Loucy (cell line): Measurements from ENCODE around the gene NEUROD2.

ENCODE experiments used
- CTCF ChIP-seq: fragments of 200-600 bp; sonication (generic); conservative IDR thresholded peaks from 2 replicates; pipeline ENCODE4 v1.5.1; 2014; ENCODE audit warnings: mild to moderate bottlenecking, antibody characterized with exemption, low read length
- EZH2phosphoT487 ChIP-seq: fragments of 200-600 bp; IDR thresholded peaks from 2 replicates; pipeline ENCODE4 v1.6.1; 2018; ENCODE audit warnings: antibody characterized with exemption, mild to moderate bottlenecking, moderate library complexity, borderline replicate concordance

- TF ChIP-seq CTCF (peak; percentile 87), EZH2phosphoT487 (no peak)
Measured at GRCh38 chr17:39634384-39634871, 26.7 kb upstream of the NEUROD2 start.
